Adrenal gland (tissue), 12 donors: Measurements from ENCODE around the gene AGXT. TPM values are rescaled to one million over a fixed set of nuclear protein-coding genes. Genes with fewer than 3 reads are reported as not detected.
"Not testable (repeated sequence)": the region's sequence is repeated elsewhere in the genome, so short reads cannot be mapped to it uniquely, and the experiment has no call there.

Experiments
- DNase-seq, 7 donors: peaks; one replicate each; pipeline ENCODE4 v3.0.0-alpha.2; 2019 to 2020
- H3K27ac ChIP-seq, 5 donors: fragments of 200-600 bp; sonication (generic) in 4 of 5; 1 replicate in 3 of 5; 2 replicates in 2 of 5; pipeline versions ENCODE4 v1.5.1 to v1.8.0; 2016 to 2020; ENCODE audit warnings: mild to moderate bottlenecking in 1 of 5
- H3K27me3 ChIP-seq: fragments of 200-600 bp; 2 replicates; pipeline ENCODE4 v1.8.0; 2021
- H3K36me3 ChIP-seq, 2 donors: fragments of 200-600 bp; replicated peaks in 1 of 2; 1 replicate in 1 of 2; 2 replicates in 1 of 2; pipeline versions ENCODE4 v1.5.1 to v1.8.0; 2018 to 2022
- H3K4me1 ChIP-seq, 2 donors: fragments of 200-600 bp; replicated peaks in 1 of 2; 1 replicate in 1 of 2; 2 replicates in 1 of 2; pipeline versions ENCODE4 v1.5.1 to v1.8.0; 2018 to 2021
- H3K4me3 ChIP-seq, 4 donors: fragments of 200-600 bp; sonication (generic) in 3 of 4; one replicate each; pipeline ENCODE4 v1.5.1; 2016 to 2018
- H3K9me3 ChIP-seq, 3 donors: fragments of 200-600 bp; sonication (generic) in 1 of 3; replicated peaks in 1 of 3; 1 replicate in 2 of 3; 2 replicates in 1 of 3; pipeline versions ENCODE4 v1.5.1 to v1.8.0; 2016 to 2021
- CTCF ChIP-seq, 6 experiments: fragments of 450-650 bp in 4 of 6; fragments of 200-600 bp in 2 of 6; sonication (generic) in 1 of 6; IDR thresholded peaks; 1 replicate in 5 of 6; 2 replicates in 1 of 6; pipeline versions ENCODE4 v1.5.1 to v1.8.0; 2016 to 2021; ENCODE audit warnings: antibody characterized with exemption in 6 of 6, mild to moderate bottlenecking in 2 of 6, moderate library complexity in 1 of 6
- POLR2A ChIP-seq, 2 donors: fragments of 450-650 bp; IDR thresholded peaks; one replicate each; pipeline ENCODE4 v1.6.1; 2017; ENCODE audit warnings: antibody characterized with exemption in 2 of 2, mild to moderate bottlenecking in 2 of 2, moderate library complexity in 1 of 2
- WGBS, 4 donors: extraction: QIAGEN DNeasy Blood & Tissue Kit in 2 of 4; methylation state at CpG; one replicate each; pipeline versions ENCODE4 v1.1.5 to v1.1.7; 2013 to 2017; 5-methylcytosine and 5-hydroxymethylcytosine counted together
- intact Hi-C, 2 donors: fragments of 100-400 bp; cut with DNase I; formaldehyde crosslinking; loops; one replicate each; pipeline versions ENCODE4 v1.14.1 to v1.15.0; 2022 to 2023
- polyA plus RNA-seq, 3 donors: library from polyadenylated mRNA; stranded (reverse); fragments of 200-250 nt in 2 of 3; fragments of 350-450 nt in 1 of 3; fragmentation: Illumina TruSeq in 1 of 3; extraction: RNeasy Lipid Tissue Mini Kit (QIAGEN cat#74804) in 1 of 3; gene quantifications; one replicate each; pipeline ENCODE4 v1.2.3, GENCODE V29; 2013 to 2014
- total RNA-seq, 9 donors: library from RNA; depleted of rRNA in 4 of 9; stranded (reverse); fragments of >200 nt in 4 of 9; fragments of 120-200 nt in 1 of 9; fragmentation: NEBNext Ultra II Directional in 1 of 9; extraction: Animal tissue kit (Norgen Biotek cat#: 25700) in 1 of 9; gene quantifications; one replicate each; pipeline versions ENCODE4 v1.1.0 to v1.2.4, GENCODE V29; 2013 to 2023
- donor health status: healthy with polysubstance abuse.
- donor health status: Bipolar disorder and iron deficiency.
- donor health status: DM: yes; HTN: yes; CAD: no.
- donor health status: DM: no; HTN: no; CAD: no.
- donor health status: DM: no; HTN: no; CAD: no.
- donor health status: DM: yes; HTN: yes; CAD: no.

The AGXT gene
- total and polyA plus RNA-seq, 12 donors = 0.14 to 1.2 (median 0.47) TPM; not detected in 3

- Histone ChIP-seq H3K27me3 (peaks cover 4% of the 10 kb centered on the region), H3K4me1 (no peaks in the 10 kb centered on the region), H3K4me3 (no peak overlapping the region), H3K9me3 (no peaks in the 10 kb centered on the region), H3K36me3 (no peaks in the 10 kb centered on the region), H3K27ac (no peak overlapping the region)
- TF ChIP-seq CTCF (IDR thresholded peaks at IDR 0.05) = no peak
- no peak for TF ChIP-seq POLR2A (IDR thresholded peaks at IDR 0.05)
- intact Hi-C loops = loop anchor here in 1 of 2 donors (10.0 kb wide), 1 partner anchor 323 kb away; no protein-coding TSS in a partner anchor
- WGBS, 4 donors = 54 to 86% (median 67%) methylated on average over 4 of the region's 4 CpGs
- no peak for DNase-seq
These were observed 31.0 kb upstream of the AGXT start for GRCh38 chr2:240837621-240838020.

GRCh38 chr2:240839152-240840143 is 29.2 kb upstream of the AGXT start:
- H3K4me3 ChIP-seq = no peak overlapping the region
- no peaks in the 10 kb centered on the region for H3K4me1 ChIP-seq
- H3K27me3 ChIP-seq = peaks cover 4% of the 10 kb centered on the region
- no peak for DNase-seq
- TF ChIP-seq CTCF (IDR thresholded peaks at IDR 0.05) (no peak), POLR2A (IDR thresholded peaks at IDR 0.05) (no peak)
- intact Hi-C loops = loop anchor here in 1 of 2 donors (10.0 kb wide), 1 partner anchor 325 kb away; no protein-coding TSS in a partner anchor
- H3K9me3 ChIP-seq = no peaks in the 10 kb centered on the region
- no peaks in the 10 kb centered on the region for H3K36me3 ChIP-seq
- no peak overlapping the region for H3K27ac ChIP-seq
- 71 to 87% (median 84%) methylated on average over 16 to 28 of the region's 28 CpGs for WGBS, 4 donors

- H3K27me3 ChIP-seq = peaks cover 4% of the 10 kb centered on the region
- H3K9me3 ChIP-seq = no peaks in the 10 kb centered on the region
- H3K27ac ChIP-seq = no peak overlapping the region
- 22 to 34% (median 25%) methylated on average over 7 to 9 of the region's 9 CpGs for WGBS, 4 donors
- TF ChIP-seq POLR2A (IDR thresholded peaks at IDR 0.05) (no peak), CTCF (IDR thresholded peaks at IDR 0.05) (peak; percentile 36 to 72 (median 64))
- intact Hi-C loops = no loop called here
- no peak overlapping the region for H3K4me3 ChIP-seq
- peak; percentile 67 to 90 (median 75) for DNase-seq
- H3K4me1 ChIP-seq = no peaks in the 10 kb centered on the region
- no peaks in the 10 kb centered on the region for H3K36me3 ChIP-seq
These were observed 28.1 kb upstream of the AGXT start for GRCh38 chr2:240840435-240841060.

GRCh38 chr2:240846309-240846708 is 22.3 kb upstream of the AGXT start:
- H3K27ac ChIP-seq, H3K4me1 ChIP-seq, H3K36me3 ChIP-seq, H3K27me3 ChIP-seq, intact Hi-C loops, H3K9me3 ChIP-seq, DNase-seq, H3K4me3 ChIP-seq: not testable (repeated sequence)
- WGBS, 4 donors = 75 to 82% (median 77%) methylated on average over 2 of the region's 2 CpGs
